T-cell (primary cell): ENCODE results near the gene SLC52A3. TPM values are rescaled to one million over a fixed set of nuclear protein-coding genes. Genes with fewer than 3 reads are reported as not detected.
"Not testable (repeated sequence)": the region's sequence is repeated elsewhere in the genome, so short reads cannot be mapped to it uniquely, and the experiment has no call there.

Experiments used
- ATAC-seq, 4 experiments: fragments of 200-7000 bp in 3 of 4; fragments of 150-1000 bp in 1 of 4; cut with Tn5 transposase; replicated peaks in 1 of 4; 1 replicate in 3 of 4; 2 replicates in 1 of 4; pipeline ENCODE4 v1.10.0; 2021; ENCODE audit warnings: moderate library complexity in 3 of 4, mild to moderate bottlenecking in 2 of 4, moderate number of reproducible peaks in 1 of 4
- CTCF ChIA-PET, 2 donors: fragments of 300-600 bp; sonication (Branson Sonifier 250); formaldehyde crosslinking; loops; one replicate each; lab custom pipeline; 2022; ENCODE audit warnings: antibody characterized with exemption in 2 of 2; lab: Charles Lee
- POLR2A ChIA-PET, 2 donors: fragments of 300-600 bp; sonication (Branson Sonifier 250); formaldehyde crosslinking; loops; one replicate each; lab custom pipeline; 2022; ENCODE audit warnings: antibody characterized with exemption in 2 of 2; lab: Charles Lee
- DNase-seq, 35 experiments: peaks; one replicate each; pipeline versions ENCODE4 v3.0.0 to v3.0.0-alpha.2; 2013 to 2023
- H3K27ac ChIP-seq: one replicate; pipeline ENCODE4 v1.5.1; 2013; ENCODE audit warnings: low read length
- H3K27me3 ChIP-seq, 2 experiments: replicated peaks in 1 of 2; 1 replicate in 1 of 2; 2 replicates in 1 of 2; pipeline versions ENCODE4 v1.6.1 to v1.7.0; 2013; ENCODE audit warnings: low read length in 1 of 2, mixed read lengths in 1 of 2; ENCODE audit not compliant: control insufficient read depth in 2 of 2, insufficient read depth in 2 of 2; ENCODE audit errors: extremely low read depth in 1 of 2
- H3K36me3 ChIP-seq, 2 donors: 1 replicate in 1 of 2; 2 replicates in 1 of 2; pipeline versions ENCODE4 v1.6.1 to v1.7.0; 2013; ENCODE audit warnings: low read length in 1 of 2; ENCODE audit not compliant: control insufficient read depth in 2 of 2, insufficient read depth in 1 of 2; ENCODE audit errors: extremely low read depth in 1 of 2
- H3K4me1 ChIP-seq, 2 experiments: 1 replicate in 1 of 2; 2 replicates in 1 of 2; pipeline versions ENCODE4 v1.6.1 to v1.7.0; 2013; ENCODE audit warnings: low read length in 2 of 2, mixed read lengths in 1 of 2; ENCODE audit not compliant: insufficient read depth in 2 of 2, control insufficient read depth in 1 of 2; ENCODE audit errors: extremely low read depth in 1 of 2
- H3K4me3 ChIP-seq, 2 donors: 1 replicate in 1 of 2; 2 replicates in 1 of 2; pipeline versions ENCODE4 v1.5.1 to v1.7.0; 2013; ENCODE audit warnings: mild to moderate bottlenecking in 2 of 2, low read length in 1 of 2, moderate library complexity in 1 of 2; ENCODE audit not compliant: control insufficient read depth in 1 of 2; ENCODE audit errors: extremely low read depth in 1 of 2
- H3K9me3 ChIP-seq: 2 replicates; pipeline ENCODE4 v1.7.0; 2013
- H3K27ac Mint-ChIP-seq, 2 donors: one replicate each; pipeline ENCODE4 v1.8.0; 2020 to 2021; ENCODE audit warnings: mild to moderate bottlenecking in 2 of 2, mixed read lengths in 2 of 2
- H3K27me3 Mint-ChIP-seq, 2 donors: one replicate each; pipeline ENCODE4 v1.8.0; 2021 to 2022; ENCODE audit warnings: mixed read lengths in 2 of 2
- H3K36me3 Mint-ChIP-seq: one replicate; pipeline ENCODE4 v1.8.0; 2021; ENCODE audit warnings: mixed read lengths
- H3K4me1 Mint-ChIP-seq, 3 donors: one replicate each; pipeline ENCODE4 v1.8.0; 2020 to 2022; ENCODE audit warnings: mixed read lengths in 3 of 3, mild to moderate bottlenecking in 1 of 3
- H3K4me3 Mint-ChIP-seq, 3 donors: one replicate each; pipeline ENCODE4 v1.8.0; 2020 to 2022; ENCODE audit warnings: mild to moderate bottlenecking in 3 of 3, mixed read lengths in 3 of 3, moderate library complexity in 3 of 3
- H3K9me3 Mint-ChIP-seq, 3 donors: one replicate each; pipeline ENCODE4 v1.8.0; 2020 to 2022; ENCODE audit warnings: mixed read lengths in 3 of 3
- WGBS: methylation state at CpG from one replicate; pipeline ENCODE4 v1.1.5; 2013; ENCODE audit warnings: missing lambda C conversion rate; ENCODE audit not compliant: insufficient coverage; 5-methylcytosine and 5-hydroxymethylcytosine counted together
- total RNA-seq, 35 experiments: library from RNA in 6 of 35; stranded (reverse) in 6 of 35; fragments of 120-200 nt in 1 of 35; gene quantifications; one replicate each; pipeline versions ENCODE4 v1.2.1 to v1.2.4 and lab custom pipeline; 2013 to 2026

The SLC52A3 gene
- total RNA-seq, 5 donors from 2014 or later (not counting 1 experiment from before 2014, with no cell fraction given): not detected

DNA sequence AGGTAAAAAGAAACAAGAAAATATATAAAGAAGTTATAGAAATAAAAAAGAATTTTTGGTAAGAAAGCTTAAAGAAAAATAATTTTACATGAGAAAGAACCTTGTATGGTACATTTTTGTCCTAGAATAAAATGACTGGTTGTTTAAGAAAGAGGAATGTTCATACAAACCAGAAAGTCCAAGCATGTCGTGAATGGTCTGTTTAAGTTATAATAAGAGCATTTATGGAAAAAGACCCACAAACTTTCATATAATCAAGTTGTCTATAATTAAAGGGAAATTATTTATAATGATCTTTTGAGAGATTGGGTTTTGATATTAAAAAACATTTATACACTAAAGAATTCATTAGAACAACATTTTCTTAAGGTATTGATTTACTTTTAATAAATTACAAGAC lies 37.4 kb upstream of the SLC52A3 start:
- no peaks in the 10 kb centered on the region for H3K9me3 ChIP-seq
- H3K27ac ChIP-seq: no peak overlapping the region
- no CpG with 5 or more reads among the region's 1 CpG for WGBS
- ChIA-PET POLR2A (no interaction called here), CTCF (no interaction called here)
- H3K27me3 Mint-ChIP-seq: peaks cover 7 to 26% of the 10 kb centered on the region in 2 donors
- H3K4me1 ChIP-seq: no peaks in the 10 kb centered on the region
- H3K4me3 ChIP-seq: no peak overlapping the region
- H3K4me1 Mint-ChIP-seq: no peaks in the 10 kb centered on the region
- no peak overlapping the region for H3K4me3 Mint-ChIP-seq
- H3K36me3 Mint-ChIP-seq: no peaks in the 10 kb centered on the region
- peaks cover 2 to 14% of the 10 kb centered on the region in 2 experiments for H3K27me3 ChIP-seq
- no peak overlapping the region for H3K27ac Mint-ChIP-seq
- no peaks in the 10 kb centered on the region for H3K36me3 ChIP-seq
- no peak for DNase-seq
- no peak for ATAC-seq
- peaks cover 3 to 8% (median 4%) of the 10 kb centered on the region in 3 donors for H3K9me3 Mint-ChIP-seq

- DNase-seq: no peak
- Histone ChIP-seq H3K4me1 (no peaks in the 10 kb centered on the region), H3K27me3 (peaks cover 0 to 9% of the 10 kb centered on the region in 2 experiments), H3K4me3 (no peak overlapping the region), H3K27ac (no peak overlapping the region), H3K36me3 (no peaks in the 10 kb centered on the region), H3K9me3 (no peaks in the 10 kb centered on the region)
- Mint-ChIP-seq H3K27ac (no peak overlapping the region), H3K4me1 (no peaks in the 10 kb centered on the region), H3K9me3 (peaks cover 3 to 8% (median 4%) of the 10 kb centered on the region in 3 donors), H3K4me3 (no peak overlapping the region), H3K27me3 (peaks cover 21 to 28% of the 10 kb centered on the region in 2 donors), H3K36me3 (no peaks in the 10 kb centered on the region)
- POLR2A ChIA-PET: no interaction called here
- WGBS: no CpG with 5 or more reads among the region's 3 CpGs
- CTCF ChIA-PET: interaction anchor here in 1 of 2 donors (0.6 kb wide), 1 partner anchor 155 kb away, joined by 5 read pairs; no protein-coding TSS in a partner anchor
- ATAC-seq: no peak
Measured at GRCh38 chr20:801678-802077, 33.4 kb upstream of the SLC52A3 start.

DNA sequence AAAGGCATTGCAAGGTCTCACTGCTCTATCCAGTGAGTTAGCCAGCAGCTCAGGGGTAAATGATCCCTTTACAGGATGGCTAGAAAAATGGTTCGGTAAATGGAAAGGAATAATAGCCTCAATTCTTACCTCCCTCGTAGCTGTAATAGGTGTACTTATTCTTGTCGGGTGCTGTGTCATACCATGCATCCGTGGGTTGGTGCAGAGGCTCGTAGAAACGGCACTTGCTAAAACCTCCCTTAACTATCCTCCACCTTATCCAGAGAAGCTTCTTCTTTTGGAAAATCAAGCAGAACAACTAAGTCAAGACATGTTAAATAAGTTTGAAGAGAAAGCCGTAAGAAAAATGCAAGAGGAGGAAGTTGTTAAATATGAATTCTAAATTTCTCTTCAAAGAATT lies 31.7 kb upstream of the SLC52A3 start:
- CTCF ChIA-PET, H3K27ac Mint-ChIP-seq, H3K4me3 ChIP-seq, H3K9me3 ChIP-seq, H3K36me3 Mint-ChIP-seq, H3K27me3 ChIP-seq, H3K27ac ChIP-seq, H3K4me1 ChIP-seq, POLR2A ChIA-PET, DNase-seq, H3K4me1 Mint-ChIP-seq, H3K4me3 Mint-ChIP-seq, ATAC-seq, H3K36me3 ChIP-seq, H3K9me3 Mint-ChIP-seq: not testable (repeated sequence)
- no CpG with 5 or more reads among the region's 7 CpGs for WGBS
- H3K27me3 Mint-ChIP-seq: peaks cover 25 to 26% of the 10 kb centered on the region in 2 donors

- DNase-seq, CTCF ChIA-PET: not testable (repeated sequence)
- no CpG with 5 or more reads among the region's 5 CpGs for WGBS
Measured at GRCh38 chr20:798746-799145, 30.4 kb upstream of the SLC52A3 start.

GRCh38 chr20:796921-797320 lies 28.6 kb upstream of the SLC52A3 start:
- Histone ChIP-seq H3K36me3 (no peaks in the 10 kb centered on the region), H3K4me1 (no peaks in the 10 kb centered on the region), H3K4me3 (no peak overlapping the region), H3K27me3 (peaks cover 0 to 10% of the 10 kb centered on the region in 2 experiments), H3K9me3 (no peaks in the 10 kb centered on the region), H3K27ac (no peak overlapping the region)
- H3K4me3 Mint-ChIP-seq: no peak overlapping the region
- no CpG with 5 or more reads among the region's 3 CpGs for WGBS
- no peaks in the 10 kb centered on the region for H3K4me1 Mint-ChIP-seq
- DNase-seq (no peak), ATAC-seq (no peak)
- H3K36me3 Mint-ChIP-seq: no peaks in the 10 kb centered on the region
- POLR2A ChIA-PET: interaction anchor here in 1 of 2 donors (0.5 kb wide), 1 partner anchor 11 kb away, joined by 3 read pairs; no protein-coding TSS in a partner anchor
- H3K9me3 Mint-ChIP-seq: peaks cover 0 to 10% (median 1%) of the 10 kb centered on the region in 3 donors
- no peak overlapping the region for H3K27ac Mint-ChIP-seq
- H3K27me3 Mint-ChIP-seq: peaks cover 36 to 37% of the 10 kb centered on the region in 2 donors
- CTCF ChIA-PET: no interaction called here

More at GRCh38 chr20:798746-799145, 30.4 kb upstream of the SLC52A3 start:
- H3K4me1 ChIP-seq, H3K9me3 ChIP-seq, H3K27me3 ChIP-seq, H3K4me3 ChIP-seq, H3K36me3 ChIP-seq, POLR2A ChIA-PET, H3K9me3 Mint-ChIP-seq, H3K27ac ChIP-seq, H3K36me3 Mint-ChIP-seq, H3K4me3 Mint-ChIP-seq, ATAC-seq, H3K4me1 Mint-ChIP-seq, H3K27ac Mint-ChIP-seq: not testable (repeated sequence)
- peaks cover 28 to 29% of the 10 kb centered on the region in 2 donors for H3K27me3 Mint-ChIP-seq

- peaks cover 0 to 4% of the 10 kb centered on the region in 2 experiments for H3K27me3 ChIP-seq
- no peak overlapping the region for H3K27ac ChIP-seq
- no peak overlapping the region for H3K4me3 ChIP-seq
- H3K9me3 ChIP-seq: no peaks in the 10 kb centered on the region
- ChIA-PET POLR2A (no interaction called here), CTCF (no interaction called here)
- H3K36me3 ChIP-seq: no peaks in the 10 kb centered on the region
- no peak overlapping the region for H3K27ac Mint-ChIP-seq
- no peaks in the 10 kb centered on the region for H3K4me1 ChIP-seq
- peaks cover 31 to 38% of the 10 kb centered on the region in 2 donors for H3K27me3 Mint-ChIP-seq
- H3K4me1 Mint-ChIP-seq: no peaks in the 10 kb centered on the region
- WGBS: 94% methylated on average over 6 of the region's 18 CpGs
- DNase-seq (no peak), ATAC-seq (no peak)
- H3K4me3 Mint-ChIP-seq: no peak overlapping the region
- H3K9me3 Mint-ChIP-seq: peaks cover 0 to 13% (median 4%) of the 10 kb centered on the region in 3 donors
- no peaks in the 10 kb centered on the region for H3K36me3 Mint-ChIP-seq
Measured at GRCh38 chr20:792248-792647, 23.9 kb upstream of the SLC52A3 start.

DNA sequence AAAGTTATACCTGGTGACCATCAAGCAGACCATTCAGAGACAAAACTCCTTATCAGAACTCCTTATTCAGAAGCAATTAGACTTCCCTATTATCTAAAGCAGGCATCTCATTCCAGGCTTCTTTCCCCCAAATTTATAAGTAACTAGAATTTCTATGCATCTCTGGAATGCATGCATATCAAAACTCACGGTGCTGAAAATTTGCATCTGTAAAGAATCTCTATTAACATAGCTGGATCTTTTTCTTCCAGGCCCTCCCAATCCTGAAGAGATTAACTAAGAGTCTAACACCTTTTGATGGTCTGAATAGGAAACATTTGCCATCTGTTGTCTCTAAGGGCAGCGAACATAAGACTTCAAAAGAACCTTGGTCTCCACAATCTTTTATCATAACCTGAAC lies 22.8 kb upstream of the SLC52A3 start:
- no peak overlapping the region for H3K27ac Mint-ChIP-seq
- H3K4me3 Mint-ChIP-seq: no peak overlapping the region
- ChIA-PET CTCF (no interaction called here), POLR2A (no interaction called here)
- H3K4me1 ChIP-seq: no peaks in the 10 kb centered on the region
- 67% methylated on average over 2 of the region's 2 CpGs for WGBS
- no peak for ATAC-seq
- H3K4me3 ChIP-seq: no peak overlapping the region
- no peaks in the 10 kb centered on the region for H3K4me1 Mint-ChIP-seq
- H3K27ac ChIP-seq: no peak overlapping the region
- H3K9me3 Mint-ChIP-seq: peaks cover 0 to 13% (median 4%) of the 10 kb centered on the region in 3 donors
- peaks cover 0 to 4% of the 10 kb centered on the region in 2 experiments for H3K27me3 ChIP-seq
- DNase-seq: no peak
- H3K9me3 ChIP-seq: no peaks in the 10 kb centered on the region
- no peaks in the 10 kb centered on the region for H3K36me3 ChIP-seq
- H3K36me3 Mint-ChIP-seq: no peaks in the 10 kb centered on the region
- peaks cover 37 to 48% of the 10 kb centered on the region in 2 donors for H3K27me3 Mint-ChIP-seq
